Measurements from ENCODE around the gene HMCN2.

The HMCN2 gene

DNA sequence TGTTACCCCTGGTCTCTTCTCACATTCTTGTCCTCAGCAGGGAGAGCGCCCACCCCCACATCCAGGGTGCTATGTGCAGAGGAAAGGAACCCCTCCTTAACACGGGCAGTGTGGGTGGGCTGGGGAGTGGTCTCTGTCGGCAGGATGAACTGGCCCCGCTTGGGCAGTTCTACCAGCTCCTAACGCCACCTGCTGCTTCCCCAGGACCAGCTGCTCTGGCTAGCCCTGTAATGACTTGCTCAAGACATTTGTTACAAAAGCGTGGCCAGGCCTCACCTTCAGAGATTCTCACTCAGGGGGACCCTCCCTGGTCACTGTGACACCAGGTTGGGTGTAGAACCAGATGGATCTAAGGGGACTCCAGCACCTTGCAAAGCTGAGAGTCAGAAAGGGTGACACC, 82.4 kb downstream of the HMCN2 start:
- DNase-seq: no peak

DNA sequence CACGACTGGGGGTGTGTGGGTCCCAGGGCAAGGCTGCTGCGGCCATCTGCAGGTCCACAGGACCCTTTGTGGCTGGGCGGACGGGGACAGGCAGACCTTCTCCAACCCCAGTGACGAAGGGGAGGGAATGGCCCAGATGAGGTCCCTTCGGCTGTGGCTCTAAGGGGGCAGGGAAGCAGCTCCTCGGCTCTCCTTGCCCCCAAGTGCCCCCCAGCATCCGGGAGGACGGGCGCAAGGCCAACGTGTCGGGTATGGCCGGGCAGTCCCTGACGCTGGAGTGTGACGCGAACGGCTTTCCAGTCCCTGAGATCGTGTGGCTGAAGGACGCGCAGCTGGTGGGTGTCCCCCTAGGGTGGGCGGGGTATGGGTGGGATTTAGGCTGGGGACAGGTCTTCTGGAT, 82.8 kb downstream of the HMCN2 start:
- DNase-seq: no peak

DNA sequence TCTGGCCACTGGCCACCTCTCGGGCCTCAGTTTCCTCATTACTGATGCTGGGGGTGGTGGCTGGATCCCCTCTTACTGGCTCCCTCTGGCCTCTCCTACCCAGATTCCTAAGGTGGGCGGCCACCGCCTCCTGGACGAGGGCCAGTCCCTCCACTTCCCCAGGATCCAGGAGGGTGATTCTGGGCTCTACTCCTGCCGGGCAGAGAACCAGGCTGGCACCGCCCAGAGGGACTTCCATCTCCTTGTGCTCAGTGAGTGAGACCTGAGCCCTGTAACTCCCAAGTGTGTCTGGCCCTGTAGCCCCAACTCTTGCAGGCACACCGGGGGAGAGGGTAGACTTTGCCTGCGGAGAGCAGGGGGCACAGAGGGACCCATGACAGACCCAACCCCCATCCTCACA, 83.3 kb downstream of the HMCN2 start:
- no peak for DNase-seq

DNA sequence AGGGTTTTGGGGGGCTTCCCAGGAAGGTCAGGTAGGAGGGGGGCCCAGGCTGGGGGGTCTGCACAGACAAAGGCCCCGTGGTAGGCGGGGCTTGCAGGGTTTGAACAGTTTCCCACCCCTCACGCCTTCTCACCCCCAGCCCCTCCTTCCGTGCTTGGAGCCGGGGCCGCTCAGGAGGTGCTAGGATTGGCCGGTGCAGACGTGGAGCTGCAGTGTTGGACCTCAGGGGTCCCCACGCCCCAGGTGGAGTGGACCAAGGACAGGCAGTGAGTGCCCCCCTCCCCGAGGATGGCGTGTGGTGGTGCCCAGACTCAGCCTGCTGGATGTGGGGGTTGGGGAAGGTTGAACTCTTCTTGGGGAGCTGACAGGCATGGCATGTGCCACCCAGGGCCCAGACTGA, 83.8 kb downstream of the HMCN2 start:
- DNase-seq: no peak

DNA sequence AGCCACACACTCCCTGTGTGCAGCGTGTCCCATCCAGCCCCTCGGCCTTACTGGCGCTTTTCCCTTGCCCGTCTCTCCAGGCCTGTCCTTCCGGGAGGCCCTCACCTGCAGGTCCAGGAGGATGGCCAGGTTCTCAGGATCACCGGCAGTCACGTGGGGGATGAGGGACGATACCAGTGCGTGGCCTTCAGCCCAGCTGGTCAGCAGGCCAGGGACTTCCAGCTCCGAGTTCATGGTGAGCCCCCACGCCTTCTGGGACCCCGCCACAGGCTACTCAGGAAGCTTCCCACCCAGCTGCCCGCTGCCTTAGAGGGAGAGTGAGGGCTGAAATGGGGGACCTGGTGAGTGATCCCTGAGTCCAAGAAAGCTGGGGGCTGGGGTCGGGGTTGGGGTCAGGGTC, 85.8 kb downstream of the HMCN2 start:
- no peak for DNase-seq

DNA sequence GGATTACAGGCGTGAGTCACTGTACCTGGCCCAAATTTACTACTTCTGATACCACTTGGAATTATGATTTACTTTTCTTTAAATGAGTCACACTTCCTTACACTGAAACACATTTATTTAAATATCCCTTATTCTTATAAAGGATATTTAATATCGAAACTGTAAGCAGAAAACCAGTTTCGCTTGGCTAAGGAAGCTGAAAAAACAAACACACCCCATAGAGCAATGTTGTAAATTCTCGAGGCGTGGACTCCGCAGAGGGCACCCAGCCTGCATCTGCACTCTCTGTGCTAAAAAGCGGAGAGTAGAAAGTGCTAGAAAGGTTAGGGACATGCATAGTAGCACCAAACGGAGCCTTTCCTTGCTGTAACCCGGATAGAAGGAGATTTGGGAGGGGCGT, 86.5 kb downstream of the HMCN2 start:
- DNase-seq: no peak

DNA sequence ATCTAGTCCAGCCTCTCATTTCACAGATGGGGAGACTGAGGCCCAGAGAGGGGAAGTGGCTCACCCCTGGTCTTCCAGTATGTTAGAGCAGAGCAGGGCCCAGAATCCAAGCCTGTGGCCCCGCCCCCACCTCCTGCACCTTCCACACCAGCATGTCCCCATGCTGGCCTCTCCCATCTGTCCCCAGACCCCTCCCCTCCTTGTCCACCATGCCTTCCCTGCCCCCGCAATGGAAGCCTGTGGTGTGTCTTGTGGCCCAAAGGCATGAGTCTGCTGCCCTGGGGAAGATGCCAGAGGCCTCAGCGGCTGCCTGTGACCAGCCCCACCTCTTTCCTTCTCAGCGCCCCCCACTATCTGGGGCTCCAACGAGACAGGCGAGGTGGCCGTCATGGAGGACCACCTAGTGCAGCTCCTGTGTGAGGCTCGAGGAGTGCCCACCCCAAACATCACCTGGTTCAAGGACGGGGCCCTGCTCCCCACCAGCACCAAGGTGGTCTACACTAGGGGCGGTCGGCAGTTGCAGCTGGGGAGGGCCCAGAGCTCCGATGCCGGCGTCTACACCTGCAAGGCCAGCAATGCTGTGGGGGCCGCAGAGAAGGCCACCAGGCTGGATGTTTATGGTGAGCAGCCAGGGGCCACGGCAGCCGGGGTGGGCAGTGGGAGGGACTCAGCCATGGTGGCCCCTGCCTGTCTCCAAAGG, 87.2 kb downstream of the HMCN2 start:
- no peak for DNase-seq

DNA sequence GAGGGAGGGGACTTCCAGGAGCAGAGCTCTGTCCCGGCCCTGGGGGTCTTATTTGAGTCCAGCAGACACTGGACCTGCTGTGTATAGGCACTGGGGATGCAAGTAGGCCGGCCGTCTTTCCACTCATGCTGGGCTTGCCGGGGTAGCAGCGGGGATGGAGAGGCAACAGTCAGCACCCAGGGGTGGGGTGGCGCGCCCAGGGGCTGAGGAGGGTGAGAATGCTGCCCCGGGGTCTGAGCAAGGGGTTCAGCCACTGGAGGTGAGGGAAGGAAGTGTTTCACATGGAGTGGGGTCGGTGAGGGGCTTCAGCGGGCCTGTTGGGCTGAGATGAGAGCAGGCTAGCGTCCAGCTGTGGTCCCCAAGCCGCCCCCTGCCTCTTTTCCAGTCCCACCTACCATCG, 88.8 kb downstream of the HMCN2 start:
- DNase-seq: no peak

DNA sequence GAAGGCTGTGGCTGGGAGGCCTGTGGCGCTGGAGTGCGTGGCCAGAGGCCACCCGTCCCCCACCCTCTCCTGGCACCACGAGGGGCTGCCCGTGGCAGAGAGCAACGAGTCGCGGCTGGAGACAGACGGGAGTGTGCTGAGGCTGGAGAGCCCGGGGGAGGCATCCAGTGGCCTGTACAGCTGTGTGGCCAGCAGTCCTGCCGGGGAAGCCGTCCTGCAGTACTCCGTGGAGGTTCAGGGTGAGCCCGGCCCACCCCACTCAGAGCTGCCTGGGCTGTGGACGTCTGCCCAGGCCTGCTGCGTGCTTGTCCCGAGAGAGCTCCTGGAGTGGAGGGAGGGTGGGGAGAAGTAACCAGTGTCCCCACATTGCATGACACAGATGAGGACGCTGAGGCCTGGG, 89.2 kb downstream of the HMCN2 start:
- DNase-seq: no peak

DNA sequence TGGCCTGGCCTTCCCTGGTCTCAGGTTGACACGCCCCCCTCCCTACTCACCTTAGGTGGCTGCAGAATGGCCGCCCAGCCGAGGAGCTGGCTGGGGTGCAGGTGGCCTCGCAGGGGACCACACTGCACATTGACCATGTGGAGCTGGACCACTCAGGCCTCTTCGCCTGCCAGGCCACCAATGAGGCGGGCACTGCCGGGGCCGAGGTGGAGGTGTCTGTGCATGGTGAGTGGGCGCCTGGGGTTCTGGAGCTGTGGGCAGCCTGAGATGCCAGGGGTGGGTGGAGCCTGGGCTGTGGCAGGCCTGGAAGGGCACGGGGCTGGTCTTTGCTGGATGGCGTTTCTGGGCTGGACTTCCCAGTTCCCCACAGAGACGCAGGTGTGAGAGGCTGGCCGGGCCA, 90.5 kb downstream of the HMCN2 start:
- DNase-seq: no peak

DNA sequence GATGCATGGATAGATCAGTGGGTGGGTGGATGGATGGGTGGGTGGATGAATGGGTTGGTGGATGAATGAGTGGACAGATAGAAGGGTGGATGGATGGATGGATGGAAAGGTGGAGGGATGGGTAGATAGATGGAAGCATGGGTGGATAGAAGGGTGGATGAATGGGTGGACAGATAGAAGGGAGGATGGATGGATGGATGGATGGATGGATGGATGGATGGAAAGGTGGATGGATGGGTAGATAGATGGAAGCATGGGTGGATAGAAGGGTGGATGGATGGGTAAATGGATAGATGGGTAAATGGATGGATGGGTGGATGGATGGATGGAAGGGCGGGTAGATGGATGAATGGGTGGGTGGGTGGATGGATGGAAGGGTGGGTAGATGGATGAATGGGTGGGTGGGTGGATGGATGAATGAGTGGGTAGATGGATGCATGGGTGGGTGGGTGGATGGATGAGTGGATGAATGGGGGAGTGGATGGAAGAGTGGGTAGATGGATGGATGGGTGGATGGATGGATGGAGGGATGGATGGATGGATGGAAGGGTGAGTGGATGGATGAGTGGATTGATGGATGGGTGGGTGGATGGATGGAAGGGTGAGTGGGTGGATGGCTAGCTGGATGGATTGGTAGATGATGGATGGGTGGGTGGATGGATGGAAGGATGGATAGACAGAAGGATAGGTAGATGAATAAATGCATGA, 91.5 kb downstream of the HMCN2 start:
- DNase-seq: no peak

DNA sequence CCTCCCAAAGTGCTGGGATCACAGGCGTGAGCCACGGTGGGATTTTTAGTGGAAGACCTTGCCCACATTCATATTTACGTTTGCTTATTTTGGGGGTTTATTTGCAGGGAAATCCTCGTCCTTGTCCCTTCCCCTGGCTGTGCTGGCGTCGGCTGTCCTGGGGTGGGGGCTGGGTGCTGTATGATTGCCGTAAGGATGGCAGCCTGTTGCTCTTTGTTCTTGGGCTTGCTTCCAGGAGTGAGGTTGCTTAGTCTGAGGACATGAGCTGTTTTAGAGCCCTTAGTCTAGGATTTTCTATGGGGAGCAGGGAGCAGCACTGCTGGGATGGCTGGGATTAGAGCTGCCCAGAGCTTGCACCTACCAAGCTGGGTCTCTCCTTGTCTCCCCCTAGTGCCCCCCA, 93.4 kb downstream of the HMCN2 start:
- DNase-seq: no peak

DNA sequence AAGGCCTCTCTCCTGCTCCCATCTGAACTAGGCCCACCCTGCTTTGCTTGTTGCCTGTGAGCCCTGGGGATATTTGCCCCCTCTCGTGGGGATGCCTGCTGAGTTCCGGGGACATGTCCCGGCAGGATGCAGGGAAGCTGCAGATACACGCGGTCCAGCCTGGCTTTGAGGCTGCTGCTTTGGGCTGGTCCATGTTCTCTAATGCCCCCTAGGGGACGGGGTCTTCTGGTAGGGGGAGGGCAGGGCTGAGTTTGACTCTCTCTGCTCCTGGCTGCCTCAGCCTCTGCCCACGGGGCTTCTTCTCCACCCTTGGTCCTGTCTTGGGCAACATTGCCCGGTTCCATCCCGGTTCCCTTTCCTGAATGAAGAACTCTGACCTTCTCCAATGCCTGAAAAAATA, 94.3 kb downstream of the HMCN2 start:
- no peak for DNase-seq

DNA sequence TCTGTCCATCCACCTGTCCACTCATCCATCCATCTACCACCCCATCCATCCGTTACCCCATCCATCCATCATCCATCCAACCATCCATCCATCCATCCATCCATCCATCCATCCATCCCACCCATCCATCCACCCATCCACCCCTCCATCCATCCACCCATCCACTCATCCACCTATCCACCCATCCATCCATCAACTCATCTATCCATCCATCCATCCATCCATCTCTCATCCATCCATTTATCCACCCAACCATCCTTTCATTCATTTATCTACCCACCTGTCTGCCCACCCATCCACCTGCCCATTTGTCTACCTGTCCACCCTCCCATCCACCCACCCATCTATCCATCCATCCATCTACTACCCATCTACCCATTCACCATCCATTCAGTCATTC, 95.1 kb downstream of the HMCN2 start:
- DNase-seq: no peak

DNA sequence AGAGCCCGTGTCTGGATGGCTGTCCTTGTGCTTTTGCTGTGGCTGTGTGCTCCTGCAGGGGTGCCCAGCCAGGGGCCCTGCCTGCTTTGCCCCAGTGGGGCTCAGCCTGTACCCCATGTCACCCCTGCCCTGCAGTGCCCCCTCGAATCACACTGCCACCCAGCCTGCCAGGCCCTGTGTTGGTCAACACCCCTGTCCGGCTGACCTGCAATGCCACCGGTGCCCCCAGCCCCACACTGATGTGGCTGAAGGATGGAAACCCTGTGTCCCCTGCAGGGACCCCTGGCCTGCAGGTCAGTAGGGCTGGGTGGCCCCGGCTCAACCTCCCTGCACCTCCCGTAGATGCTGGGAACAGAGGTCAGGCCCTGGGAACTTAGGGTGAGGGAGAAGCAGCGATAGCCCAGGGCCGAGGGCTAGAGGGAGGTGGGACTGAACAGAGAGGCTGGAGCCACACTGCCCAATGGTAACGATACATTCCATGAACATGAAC, 96.4 kb downstream of the HMCN2 start:
- DNase-seq: no peak

DNA sequence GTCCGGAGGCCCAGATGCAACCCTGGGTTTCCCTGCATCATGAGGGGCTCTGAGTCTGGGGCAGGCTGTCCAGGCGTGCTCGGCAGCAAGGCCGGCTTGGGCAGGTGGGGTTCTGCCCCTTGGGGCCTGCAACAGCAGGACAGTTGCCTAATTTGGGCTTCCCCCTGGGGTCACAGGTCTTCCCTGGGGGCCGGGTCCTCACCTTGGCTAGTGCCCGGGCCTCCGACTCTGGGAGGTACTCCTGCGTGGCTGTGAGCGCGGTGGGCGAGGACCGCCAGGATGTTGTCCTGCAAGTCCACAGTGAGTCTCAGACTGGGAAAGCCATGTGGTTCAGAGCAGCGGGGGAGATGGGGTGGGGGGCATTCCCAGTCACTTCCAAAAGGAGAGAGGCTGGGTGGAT, 97.1 kb downstream of the HMCN2 start:
- no peak for DNase-seq

DNA sequence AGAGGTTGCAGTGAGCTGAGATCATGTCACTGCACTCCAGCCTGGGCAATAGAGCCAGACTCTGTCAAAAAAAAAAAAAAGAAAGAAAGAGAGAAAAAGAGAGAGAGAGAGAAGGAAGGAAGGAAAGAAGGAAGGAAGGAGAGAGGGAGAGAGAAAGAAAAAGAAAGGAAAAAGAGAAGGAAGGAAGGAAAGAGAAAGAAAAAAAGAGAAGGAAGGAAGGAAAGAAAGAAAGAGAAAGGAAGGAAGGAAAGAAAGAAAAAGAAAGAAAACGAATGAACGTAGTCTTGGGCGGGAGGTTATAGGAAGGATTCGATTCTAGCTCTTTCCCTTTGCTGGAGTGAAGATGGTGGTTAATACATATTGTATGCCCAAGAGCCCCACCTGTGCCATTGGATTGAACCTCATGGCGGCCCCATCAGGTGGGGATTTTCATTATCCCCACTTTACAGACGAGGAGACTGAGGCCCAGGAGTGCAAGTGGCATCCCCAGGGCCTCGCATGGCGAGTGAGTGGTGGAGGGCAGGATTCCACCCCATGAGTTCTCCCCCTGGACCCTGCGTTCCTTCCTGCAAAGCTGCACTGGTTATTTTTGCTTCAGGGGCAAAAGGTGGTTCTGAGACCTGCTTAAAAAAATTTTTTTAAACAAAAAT, 98.3 kb downstream of the HMCN2 start:
- DNase-seq: no peak

DNA sequence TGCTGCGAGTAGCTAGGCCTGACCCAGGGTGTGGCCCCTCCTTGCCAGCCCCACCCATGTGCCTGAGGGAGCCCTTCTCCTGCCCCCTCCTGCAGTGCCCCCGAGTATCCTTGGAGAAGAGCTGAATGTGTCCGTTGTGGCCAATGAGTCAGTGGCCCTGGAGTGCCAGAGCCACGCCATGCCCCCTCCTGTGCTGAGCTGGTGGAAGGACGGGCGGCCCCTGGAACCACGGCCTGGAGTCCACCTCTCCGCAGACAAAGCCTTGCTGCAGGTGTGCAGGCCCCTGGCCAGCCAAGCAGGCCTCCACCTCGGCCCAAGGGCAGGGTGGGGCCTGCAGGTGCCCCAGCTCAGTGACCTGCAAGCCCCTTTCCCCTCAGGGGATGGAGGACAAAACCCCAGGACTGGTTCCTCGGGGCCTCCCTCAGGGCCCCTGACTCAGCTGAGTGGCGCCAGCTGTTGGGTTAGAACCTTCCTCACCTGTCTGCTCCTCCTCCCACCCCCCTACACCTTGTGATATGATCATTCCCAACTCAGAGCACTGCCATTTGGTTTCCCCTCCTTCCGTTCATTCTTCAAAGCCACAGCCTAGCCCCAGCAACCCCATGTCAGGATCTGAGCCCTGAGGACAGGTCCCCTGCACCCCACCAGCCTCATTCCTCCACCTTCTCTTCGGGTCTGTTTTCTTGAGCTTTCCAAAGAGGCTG, 99.2 kb downstream of the HMCN2 start:
- no peak for DNase-seq

DNA sequence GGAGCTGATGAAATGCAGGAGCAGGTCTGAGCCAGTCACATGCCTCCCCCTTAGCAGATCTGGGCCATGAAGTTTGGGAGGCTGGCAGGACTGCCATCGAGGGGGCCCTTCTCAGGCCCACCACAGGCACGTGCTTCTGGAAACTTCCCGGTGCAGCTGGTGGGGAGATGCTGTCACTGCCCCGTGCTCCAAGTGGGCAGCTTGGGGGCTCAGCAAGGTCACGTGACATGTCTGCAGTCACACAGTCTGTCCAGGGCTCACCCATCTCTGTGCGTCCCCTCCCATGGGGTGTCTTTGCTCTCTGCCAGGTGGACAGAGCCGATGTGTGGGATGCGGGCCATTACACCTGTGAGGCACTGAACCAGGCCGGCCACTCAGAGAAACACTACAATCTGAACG, 99.8 kb downstream of the HMCN2 start:
- DNase-seq: no peak

DNA sequence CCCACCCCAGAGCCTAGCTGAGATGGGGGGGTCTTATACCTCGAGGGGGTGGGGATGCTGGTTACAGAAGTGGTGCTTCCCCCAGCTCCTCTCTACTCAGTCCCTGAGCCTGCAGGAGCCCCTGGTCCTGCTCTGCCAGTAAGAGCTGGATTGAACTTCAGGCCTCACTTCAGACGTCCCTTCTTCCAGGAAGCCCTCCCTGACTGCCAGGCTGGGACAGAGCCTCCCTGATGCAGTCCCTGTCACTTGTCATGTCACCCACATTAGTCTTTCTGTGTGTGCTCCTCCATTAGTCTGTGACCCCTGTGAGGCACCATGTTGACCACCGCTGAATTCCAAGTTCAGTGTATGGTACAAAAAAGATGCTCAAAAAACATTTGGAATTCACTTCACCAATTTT, 100.5 kb downstream of the HMCN2 start:
- no peak for DNase-seq

DNA sequence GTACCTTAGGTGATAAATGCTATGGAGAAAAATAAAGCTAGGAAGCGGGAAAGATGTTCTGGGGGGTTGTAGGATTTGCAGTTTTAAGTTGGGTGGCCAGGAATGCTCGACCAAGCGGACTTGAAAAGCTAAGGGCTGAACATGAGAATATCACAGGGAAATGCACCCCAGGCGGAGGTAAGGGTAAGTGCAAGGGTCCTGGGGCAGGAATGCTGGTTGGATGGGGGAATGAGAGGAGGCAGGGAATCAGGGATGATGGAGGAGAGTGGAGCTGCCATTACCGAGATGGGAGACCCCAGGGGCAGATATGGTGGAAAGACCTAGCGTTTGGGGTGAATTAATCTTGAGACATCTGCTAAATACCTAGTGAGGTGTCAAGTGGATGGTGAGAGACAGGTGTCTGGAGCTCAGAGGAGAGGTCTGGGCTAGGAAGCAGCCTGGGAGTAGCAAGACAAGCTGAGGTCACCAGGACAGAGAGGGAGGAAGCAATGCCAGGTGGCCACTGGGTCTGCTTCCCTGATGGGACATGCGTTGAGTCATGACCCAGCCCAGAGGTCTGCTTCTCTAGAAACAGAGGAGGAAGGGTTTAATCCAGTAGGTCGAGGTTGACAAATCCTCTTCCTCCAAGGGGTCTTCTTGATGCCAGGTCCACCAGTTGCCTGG, 101.5 kb downstream of the HMCN2 start:
- DNase-seq: no peak

DNA sequence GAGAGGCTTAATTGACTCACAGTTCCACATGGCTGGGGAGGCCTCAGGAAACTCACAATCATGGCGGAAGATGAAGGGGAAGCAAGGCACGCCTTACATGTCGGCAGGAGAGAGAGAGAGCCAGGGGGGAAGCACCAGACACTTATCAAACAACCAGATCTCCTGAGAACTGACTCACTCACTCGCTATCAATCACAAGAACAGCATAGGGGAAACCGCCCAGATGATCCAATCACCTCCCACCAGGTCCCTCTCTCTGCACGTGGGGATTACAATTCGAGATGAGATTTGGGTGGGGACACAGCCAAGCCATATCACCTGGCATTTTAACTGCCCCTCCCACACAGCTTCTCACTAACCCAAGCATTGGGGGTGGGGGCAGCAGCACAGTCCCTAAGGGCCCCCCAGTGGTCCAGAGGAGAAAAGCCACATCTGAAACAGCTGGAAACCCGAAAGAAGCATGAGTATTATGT, 103.1 kb downstream of the HMCN2 start:
- no peak for DNase-seq

DNA sequence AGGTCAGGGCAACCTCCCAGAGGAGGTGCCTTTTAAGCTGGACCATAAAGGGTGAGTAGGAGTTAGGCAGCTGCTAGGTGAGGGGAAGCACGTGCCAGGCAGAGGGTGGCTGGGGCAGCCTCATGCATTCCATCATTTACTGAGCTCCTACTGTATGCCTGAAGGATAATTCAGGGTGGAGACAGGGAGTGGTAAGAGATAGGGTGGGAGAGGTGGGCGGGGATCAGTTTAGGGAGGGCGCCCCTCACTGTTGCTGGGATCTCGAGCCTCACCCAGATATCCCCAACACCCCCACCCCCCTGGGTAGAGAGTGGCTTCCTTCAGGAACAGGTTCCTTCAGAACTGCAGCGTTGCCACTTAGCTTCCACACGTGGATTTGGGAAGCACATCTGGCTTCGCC, 104.7 kb downstream of the HMCN2 start:
- DNase-seq: no peak
